GM12878 (cell line): ENCODE results near the gene CDK5RAP3. TPM values are rescaled to one million over a fixed set of nuclear protein-coding genes. Genes with fewer than 3 reads are reported as not detected.
A peak's percentile ranks its signal among the peaks of the same experiment; 100 is the strongest.

Source experiments
- ATAC-seq: fragments of 200-7000 bp; cut with Tn5 transposase; 3 replicates; pipeline ENCODE4 v1.9.1; 2020; ENCODE audit warnings: mild to moderate bottlenecking, moderate library complexity
- BruUV-seq: library from RNA; stranded (reverse); fragments of 400-500 nt; replicated peaks from 2 replicates; lab custom pipeline; 2021; lab: Mats Ljungman, UMichigan
- CTCF ChIA-PET: fragments of 300-600 bp; sonication (Branson Sonifier 250); formaldehyde crosslinking; extraction: SDS; loops from one replicate; lab custom pipeline; 2021; ENCODE audit warnings: inconsistent platforms; lab: Yijun Ruan, JAX
- POLR2A ChIA-PET: fragments of 350-600 bp; formaldehyde crosslinking; extraction: SDS; loops from one replicate; lab custom pipeline; 2021; ENCODE audit warnings: inconsistent platforms; lab: Charles Lee
- RAD21 ChIA-PET: fragments of 300-600 bp; sonication (Branson Sonifier 250); formaldehyde crosslinking; loops from one replicate; lab custom pipeline; 2023; ENCODE audit warnings: antibody characterized with exemption; ENCODE audit not compliant: unreplicated experiment; lab: Charles Lee
- SMC1A ChIA-PET: fragments of 300-600 bp; sonication (Branson Sonifier 250); formaldehyde crosslinking; loops from one replicate; lab custom pipeline; 2023; ENCODE audit not compliant: unreplicated experiment, uncharacterized antibody; lab: Charles Lee
- DNase-seq: peaks from one replicate; pipeline ENCODE4 v3.0.0-alpha.2; 2011; ENCODE audit warnings: low read depth, low spot score
- FAIRE-seq: peaks from 3 replicates; lab custom pipeline; 2011; peaks lifted over from hg19 to GRCh38; lab: Jason Lieb, UNC
- H2AFZ ChIP-seq: 2 replicates; pipeline ENCODE4 v1.6.0; 2011; ENCODE audit warnings: low read depth, low read length, control low read depth; ENCODE audit not compliant: control insufficient read depth
- H3K27ac ChIP-seq: 2 replicates; pipeline ENCODE4 v1.5.1; 2011; ENCODE audit warnings: control low read depth; ENCODE audit not compliant: control insufficient read depth, insufficient read depth
- H3K27me3 ChIP-seq, 2 experiments: replicated peaks in 1 of 2; 2 replicates each; pipeline versions ENCODE4 v1.6.0 to v1.6.1; 2011; ENCODE audit warnings: low read length in 1 of 2; ENCODE audit not compliant: control insufficient read depth in 2 of 2, insufficient read depth in 2 of 2
- H3K36me3 ChIP-seq, 2 experiments: 2 replicates each; pipeline ENCODE4 v1.5.1; 2011; ENCODE audit warnings: low read length in 1 of 2; ENCODE audit not compliant: control insufficient read depth in 2 of 2, insufficient read depth in 2 of 2
- H3K4me1 ChIP-seq: 2 replicates; pipeline ENCODE4 v1.6.1; 2011; ENCODE audit warnings: mild to moderate bottlenecking, low read length, moderate library complexity, mixed read lengths; ENCODE audit not compliant: control insufficient read depth, insufficient read depth
- H3K4me2 ChIP-seq: 2 replicates; pipeline ENCODE4 v1.6.0; 2011; ENCODE audit warnings: control low read depth; ENCODE audit not compliant: control insufficient read depth, insufficient read depth
- H3K4me3 ChIP-seq: fragments of 200-600 bp; sonication (generic); 2 replicates; pipeline ENCODE4 v1.5.1; 2016
- H3K79me2 ChIP-seq: 2 replicates; pipeline ENCODE4 v1.6.0; 2011; ENCODE audit warnings: low read length; ENCODE audit not compliant: control insufficient read depth, insufficient read depth
- H3K9ac ChIP-seq: 2 replicates; pipeline ENCODE4 v1.8.0; 2011; ENCODE audit warnings: low read length, control low read depth, mixed read lengths; ENCODE audit not compliant: control insufficient read depth, insufficient read depth
- H3K9me3 ChIP-seq: replicated peaks from 3 replicates; pipeline ENCODE4 v1.5.1; 2011; ENCODE audit warnings: mild to moderate bottlenecking, low read length; ENCODE audit not compliant: control insufficient read depth, insufficient read depth
- H4K20me1 ChIP-seq: 2 replicates; pipeline ENCODE4 v1.6.0; 2011; ENCODE audit not compliant: control insufficient read depth, insufficient read depth
- E2F4 ChIP-seq: IDR thresholded peaks from 2 replicates; pipeline ENCODE4 v1.6.1; 2012; ENCODE audit warnings: low read depth, low read length, improper control_type of control experiment
- FOS ChIP-seq: IDR thresholded peaks from 3 replicates; pipeline ENCODE4 v1.6.1; 2011; ENCODE audit warnings: borderline replicate concordance; ENCODE audit not compliant: insufficient read length; ENCODE audit errors: extremely low read depth
- MEF2B ChIP-seq: fragments of 450-650 bp; IDR thresholded peaks from 2 replicates; pipeline ENCODE4 v1.6.1; 2018; ENCODE audit warnings: mild to moderate bottlenecking, moderate library complexity; ENCODE audit not compliant: partially characterized antibody, poor library complexity, severe bottlenecking
- MTA2 ChIP-seq: fragments of 450-650 bp; IDR thresholded peaks from 2 replicates; pipeline ENCODE4 v1.6.1; 2016; ENCODE audit warnings: low read depth, mild to moderate bottlenecking, moderate library complexity
- NBN ChIP-seq: fragments of 450-650 bp; IDR thresholded peaks from 2 replicates; pipeline ENCODE4 v1.6.1; 2016
- NFYB ChIP-seq: IDR thresholded peaks from 2 replicates; pipeline ENCODE4 v1.6.1; 2011; ENCODE audit warnings: low read depth, mild to moderate bottlenecking, low read length, improper control_type of control experiment, moderate library complexity; ENCODE audit not compliant: insufficient read depth
- NKRF ChIP-seq: fragments of 450-650 bp; conservative IDR thresholded peaks from 2 replicates; pipeline ENCODE4 v1.6.1; 2017; ENCODE audit warnings: mild to moderate bottlenecking, moderate library complexity
- PBX3 ChIP-seq: IDR thresholded peaks from 2 replicates; pipeline ENCODE4 v1.6.1; 2011; ENCODE audit warnings: mild to moderate bottlenecking, low read depth, low read length, moderate library complexity; ENCODE audit not compliant: insufficient replicate concordance
- PKNOX1 ChIP-seq: fragments of 450-650 bp; IDR thresholded peaks from 2 replicates; pipeline ENCODE4 v1.6.1; 2016; ENCODE audit warnings: mild to moderate bottlenecking
- REST ChIP-seq: IDR thresholded peaks from 2 replicates; pipeline ENCODE4 v1.6.1; 2012; ENCODE audit warnings: mild to moderate bottlenecking, low read depth, low read length
- TBL1XR1 ChIP-seq: IDR thresholded peaks from 2 replicates; pipeline ENCODE4 v1.6.1; 2012; ENCODE audit warnings: low read depth, low read length, improper control_type of control experiment
- WGBS: methylation state at CpG from one replicate; pipeline ENCODE4 v1.1.6; 2016; ENCODE audit warnings: low lambda C conversion rate; ENCODE audit not compliant: insufficient replicate concordance, insufficient coverage; ENCODE audit errors: missing lambda C conversion rate; 5-methylcytosine and 5-hydroxymethylcytosine counted together
- in situ Hi-C: fragments of 300-500 bp; cut with MboI; formaldehyde crosslinking; loops from 9 replicates; pipeline ENCODE4 v1.14.3; 2018; ENCODE audit warnings: mixed read lengths
- intact Hi-C: fragments of 100-400 bp; cut with micrococcal nuclease; formaldehyde crosslinking; loops from one replicate; pipeline ENCODE4 v1.14.2; 2022; ENCODE audit not compliant: unreplicated experiment
- polyA plus RNA-seq, 11 experiments: library from polyadenylated mRNA; depleted of rRNA in 4 of 11; unstranded in 6 of 11; stranded (reverse) in 5 of 11; fragments of >200 nt; fragmentation: Nextera tagmentation in 4 of 11; fragmentation: Illumina TruSeq in 1 of 11; extraction: Ambion mirVana in 4 of 11; extraction: Trizol in 1 of 11; gene quantifications; 1 replicate in 1 of 11; 2 replicates in 10 of 11; pipeline versions ENCODE4 v1.2.1 to v1.2.3, GENCODE V29; 2011 to 2016; ENCODE audit warnings: inconsistent platforms in 2 of 11, missing spikeins in 2 of 11, low read depth in 1 of 11
- total RNA-seq, 4 experiments: library from RNA; depleted of rRNA in 3 of 4; stranded (reverse); fragments of >200 nt in 3 of 4; fragmentation: Illumina TruSeq in 1 of 4; extraction: Trizol in 1 of 4; gene quantifications; 2 replicates each; pipeline versions ENCODE4 v1.2.1 to v1.2.3, GENCODE V29; 2013 to 2021

The CDK5RAP3 gene
- total and polyA plus RNA-seq, 10 of the 15 experiments (the other 5 are each of a cell fraction or from before 2014, with no cell fraction given) = 69.4 to 237 (median 160) TPM

GRCh38 chr17:48022901-48023300, 52.0 kb downstream of the CDK5RAP3 start (continued):
- no peak for TF ChIP-seq E2F4

GRCh38 chr17:48023400-48024148, 52.7 kb downstream of the CDK5RAP3 start:
- ChIA-PET RAD21 (no interaction called here), CTCF (interaction anchor here (1.1 kb wide), 1 partner anchor 10 kb away, joined by 3 read pairs; no protein-coding TSS in a partner anchor), SMC1A (no interaction called here), POLR2A (no interaction called here)
- H3K36me3 ChIP-seq = no peaks in the 10 kb centered on the region
- peaks cover 5% of the 10 kb centered on the region; the same call in 1 of the 2 replicates for H4K20me1 ChIP-seq
- intact Hi-C loops (no loop called here), in situ Hi-C loops (no loop called here)
- no peak overlapping the region for H3K9ac ChIP-seq
- H3K4me3 ChIP-seq = peak overlapping the region; percentile 80
- H2AFZ ChIP-seq = peak overlapping the region; percentile 25
- no peak overlapping the region for H3K27ac ChIP-seq
- H3K27me3 ChIP-seq = no peaks in the 10 kb centered on the region; a peak in 2 of 4 replicates
- H3K4me1 ChIP-seq = peaks cover 27% of the 10 kb centered on the region
- FAIRE-seq = no peak
- 7% methylated on average over 43 of the region's 54 CpGs for WGBS
- H3K79me2 ChIP-seq = no peaks in the 10 kb centered on the region
- ATAC-seq = peak; percentile 22
- no TSS peak for BruUV-seq
- DNase-seq = no peak
- peak overlapping the region; percentile 100 for H3K4me2 ChIP-seq
- no peaks in the 10 kb centered on the region for H3K9me3 ChIP-seq
- TF ChIP-seq TBL1XR1 (no peak), NKRF (no peak), REST (no peak), PKNOX1 (peak; percentile 83), FOS (no peak), MTA2 (no peak), MEF2B (no peak), PBX3 (peak; percentile 79), NBN (no peak), NFYB (peak; percentile 47; the same call in 1 of the 2 replicates)
